SK-N-SH (cell line): ENCODE measurements around the gene FBXO7. TPM values are rescaled to one million over a fixed set of nuclear protein-coding genes. Genes with fewer than 3 reads are reported as not detected.

Experiments used
- CTCF ChIA-PET: fragments of 300-600, 350-600 bp; formaldehyde crosslinking; extraction: SDS; loops from one replicate; lab custom pipeline; 2021; lab: Yijun Ruan, JAX
- POLR2A ChIA-PET: fragments of 350-600 bp; sonication (Branson Sonifier 250); formaldehyde crosslinking; extraction: SDS; loops from one replicate; lab custom pipeline; 2020; ENCODE audit warnings: antibody characterized with exemption, inconsistent platforms; lab: Yijun Ruan, JAX
- DNase-seq: peaks from one replicate; pipeline ENCODE4 v3.0.0; 2012
- H2AFZ ChIP-seq: fragments of 200-600 bp; sonication (generic); 2 replicates; pipeline ENCODE4 v1.8.1; 2016; ENCODE audit warnings: antibody characterized with exemption, mild to moderate bottlenecking, low read depth
- H3F3A ChIP-seq: fragments of 200-600 bp; sonication (generic); replicated peaks from 2 replicates; pipeline ENCODE3; 2016; ENCODE audit warnings: antibody characterized with exemption, mild to moderate bottlenecking; ENCODE audit not compliant: insufficient read depth
- H3K27ac ChIP-seq, 2 experiments: fragments of 200-500 bp in 1 of 2; fragments of 200-600 bp in 1 of 2; sonication (Bioruptor generic) in 1 of 2; sonication (generic), shearing (Covaris generic) in 1 of 2; 2 replicates each; pipeline versions ENCODE4 v1.5.1 to v1.6.1; 2014 to 2016; ENCODE audit warnings: low read depth in 2 of 2, inconsistent platforms in 1 of 2, low read length in 1 of 2, mild to moderate bottlenecking in 1 of 2, mixed read lengths in 1 of 2
- H3K27me3 ChIP-seq: fragments of 200-600 bp; sonication (generic), shearing (Covaris generic); 2 replicates; pipeline ENCODE4 v1.6.1; 2016; ENCODE audit warnings: mixed run types; ENCODE audit not compliant: insufficient read depth
- H3K36me3 ChIP-seq, 2 experiments: fragments of 200-500 bp in 1 of 2; fragments of 200-600 bp in 1 of 2; sonication (Bioruptor generic) in 1 of 2; sonication (generic) in 1 of 2; replicated peaks in 1 of 2; 2 replicates each; pipeline versions ENCODE3 to v1.5.1; 2014 to 2016; ENCODE audit warnings: low read length in 1 of 2, mild to moderate bottlenecking in 1 of 2; ENCODE audit not compliant: insufficient read depth in 2 of 2, control insufficient read depth in 1 of 2
- H3K4me1 ChIP-seq, 2 experiments: fragments of 200-500 bp in 1 of 2; fragments of 200-600 bp in 1 of 2; sonication (Bioruptor generic) in 1 of 2; sonication (generic), shearing (Covaris generic) in 1 of 2; 2 replicates each; pipeline versions ENCODE4 v1.5.1 to v1.6.1; 2014 to 2016; ENCODE audit warnings: low read depth in 1 of 2, low read length in 1 of 2, mixed run types in 1 of 2; ENCODE audit not compliant: insufficient read depth in 2 of 2, control insufficient read depth in 1 of 2
- H3K4me2 ChIP-seq: fragments of 200-600 bp; sonication (generic), shearing (Covaris generic); 2 replicates; pipeline ENCODE4 v1.6.1; 2017; ENCODE audit warnings: mixed run types
- H3K4me3 ChIP-seq, 2 experiments: fragments of 200-500 bp in 1 of 2; fragments of 200-600 bp in 1 of 2; sonication (Bioruptor generic) in 1 of 2; sonication (generic), shearing (Covaris generic) in 1 of 2; 2 replicates each; pipeline versions ENCODE4 v1.5.1 to v1.8.1; 2014 to 2016; ENCODE audit warnings: low read depth in 2 of 2, inconsistent platforms in 1 of 2, low read length in 1 of 2, mild to moderate bottlenecking in 1 of 2, mixed read lengths in 1 of 2, moderate library complexity in 1 of 2
- H3K79me2 ChIP-seq: fragments of 200-600 bp; sonication (generic); 2 replicates; pipeline ENCODE4 v1.8.1; 2017; ENCODE audit warnings: mild to moderate bottlenecking; ENCODE audit not compliant: insufficient read depth
- H3K9ac ChIP-seq: fragments of 200-600 bp; sonication (generic); 2 replicates; pipeline ENCODE4 v1.6.1; 2017; ENCODE audit warnings: mixed run types
- H3K9me2 ChIP-seq: fragments of 200-600 bp; sonication (generic); 2 replicates; pipeline ENCODE4 v1.6.1; 2017; ENCODE audit warnings: mixed run types
- H3K9me3 ChIP-seq: fragments of 200-600 bp; sonication (generic); 2 replicates; pipeline ENCODE4 v1.6.1; 2017; ENCODE audit warnings: mixed run types, mild to moderate bottlenecking, moderate library complexity
- H4K20me1 ChIP-seq: fragments of 200-600 bp; sonication (generic); 2 replicates; pipeline ENCODE4 v1.6.1; 2017; ENCODE audit warnings: mild to moderate bottlenecking, mixed run types; ENCODE audit not compliant: insufficient read depth
- CHD2 ChIP-seq: fragments of 150-350 bp; IDR thresholded peaks from 2 replicates; pipeline ENCODE4 v1.6.1; 2018; ENCODE audit warnings: low read length; ENCODE audit not compliant: partially characterized antibody
- CTCF ChIP-seq: fragments of 200-600 bp; sonication (generic); IDR thresholded peaks from 2 replicates; pipeline ENCODE4 v1.6.1; 2017; ENCODE audit warnings: antibody characterized with exemption, mild to moderate bottlenecking, moderate library complexity
- EP300 ChIP-seq, 2 experiments: IDR thresholded peaks; 2 replicates each; pipeline versions ENCODE4 v1.4.0 to v1.6.1; 2012; ENCODE audit warnings: borderline replicate concordance in 1 of 2, low read depth in 1 of 2, low read length in 1 of 2
- FOSL2 ChIP-seq: IDR thresholded peaks from 2 replicates; pipeline ENCODE4 v1.4.0; 2012; ENCODE audit warnings: low read depth, mild to moderate bottlenecking, moderate library complexity, borderline replicate concordance
- FOXJ3 ChIP-seq: sonication (generic); formaldehyde crosslinking; IDR thresholded peaks from 2 replicates; pipeline ENCODE4 v1.5.1; 2020; ENCODE audit warnings: mild to moderate bottlenecking, missing genetic modification reagents
- FOXM1 ChIP-seq: IDR thresholded peaks from 2 replicates; pipeline ENCODE4 v1.4.0; 2012; ENCODE audit warnings: low read depth, mild to moderate bottlenecking
- GABPA ChIP-seq: IDR thresholded peaks from 2 replicates; pipeline ENCODE4 v1.4.0; 2012; ENCODE audit warnings: low read depth, mild to moderate bottlenecking
- JUND ChIP-seq: IDR thresholded peaks from 2 replicates; pipeline ENCODE4 v1.4.0; 2012
- MEF2A ChIP-seq: IDR thresholded peaks from 2 replicates; pipeline ENCODE4 v1.4.0; 2012; ENCODE audit warnings: low read depth, borderline replicate concordance
- NRF1 ChIP-seq: IDR thresholded peaks from 2 replicates; pipeline ENCODE4 v1.6.1; 2012; ENCODE audit warnings: low read depth, mild to moderate bottlenecking, low read length
- POLR2AphosphoS5 ChIP-seq: IDR thresholded peaks from 2 replicates; pipeline ENCODE4 v1.6.1; 2012; ENCODE audit warnings: low read depth, low read length
- RAD21 ChIP-seq: IDR thresholded peaks from 2 replicates; pipeline ENCODE4 v1.6.1; 2012; ENCODE audit warnings: mild to moderate bottlenecking, low read length
- RCOR1 ChIP-seq: fragments of 150-350 bp; IDR thresholded peaks from 2 replicates; pipeline ENCODE4 v1.6.1; 2017; ENCODE audit warnings: antibody characterized with exemption, low read length
- REST ChIP-seq: IDR thresholded peaks from 2 replicates; pipeline ENCODE4 v1.6.1; 2012; ENCODE audit warnings: mild to moderate bottlenecking, low read depth, low read length, moderate library complexity
- RFX5 ChIP-seq: IDR thresholded peaks from 2 replicates; pipeline ENCODE4 v1.6.1; 2012; ENCODE audit warnings: mild to moderate bottlenecking, improper control_type of control experiment, low read length
- SIN3A ChIP-seq: IDR thresholded peaks from 2 replicates; pipeline ENCODE4 v1.6.1; 2012; ENCODE audit warnings: low read depth, mild to moderate bottlenecking, low read length, moderate library complexity, borderline replicate concordance
- TCF12 ChIP-seq: IDR thresholded peaks from 2 replicates; pipeline ENCODE4 v1.4.0; 2012
- YY1 ChIP-seq: IDR thresholded peaks from 2 replicates; pipeline ENCODE4 v1.4.0; 2012; ENCODE audit warnings: low read depth, mild to moderate bottlenecking
- WGBS: methylation state at CpG from one replicate; pipeline ENCODE4 v1.1.6; 2017; ENCODE audit warnings: low lambda C conversion rate; 5-methylcytosine and 5-hydroxymethylcytosine counted together
- polyA plus RNA-seq, 3 experiments: library from polyadenylated mRNA; depleted of rRNA; stranded (reverse); fragments of >200 nt; gene quantifications; 2 replicates each; pipeline ENCODE4 v1.2.3, GENCODE V29; 2012

FBXO7 gene
- polyA plus RNA-seq, 1 of the 3 experiments (the other 2 are of a cell fraction): 77.3 TPM

GRCh38 chr22:32515084-32515483 is 40.5 kb downstream of the FBXO7 start:
- no peak for TF ChIP-seq GABPA
- TF ChIP-seq FOXM1: no peak
- TF ChIP-seq NRF1: no peak
- no peak for TF ChIP-seq CTCF
- no peak for TF ChIP-seq CHD2
- TF ChIP-seq FOXJ3: no peak
- TF ChIP-seq REST: no peak
- TF ChIP-seq MEF2A: no peak
- no peak for TF ChIP-seq RAD21
- no peak for TF ChIP-seq SIN3A
- no peak for TF ChIP-seq TCF12
- no peaks in the 10 kb centered on the region for H3K36me3 ChIP-seq
- POLR2A ChIA-PET: no interaction called here
- H3K4me2 ChIP-seq: no peak overlapping the region
- no peaks in the 10 kb centered on the region for H4K20me1 ChIP-seq
- no peak overlapping the region for H3K27ac ChIP-seq
- no peak overlapping the region for H2AFZ ChIP-seq
- no peak for DNase-seq
- CTCF ChIA-PET: interaction anchor here (1.2 kb wide), 1 partner anchor 14 kb away, joined by 4 read pairs; no protein-coding TSS in a partner anchor
- no peaks in the 10 kb centered on the region for H3F3A ChIP-seq
- no peaks in the 10 kb centered on the region for H3K27me3 ChIP-seq
- H3K4me3 ChIP-seq: no peak overlapping the region
- no peaks in the 10 kb centered on the region; a peak in 1 of 4 replicates for H3K4me1 ChIP-seq
- H3K79me2 ChIP-seq: no peaks in the 10 kb centered on the region
- 76% methylated on average over 2 of the region's 2 CpGs for WGBS
- no peaks in the 10 kb centered on the region for H3K9me3 ChIP-seq
- H3K9ac ChIP-seq: no peak overlapping the region
- no peaks in the 10 kb centered on the region for H3K9me2 ChIP-seq

- H3K9me3 ChIP-seq: no peaks in the 10 kb centered on the region
- ChIA-PET CTCF (interaction anchor here (1.4 to 4.9 kb wide), 2 partner anchors 11 to 44 kb away, joined by 4 to 41 read pairs; no protein-coding TSS in a partner anchor), POLR2A (no interaction called here)
- H3K27ac ChIP-seq: no peak overlapping the region
- H2AFZ ChIP-seq: no peak overlapping the region
- DNase-seq: no peak
- 97% methylated on average over 3 of the region's 3 CpGs for WGBS
- H3K27me3 ChIP-seq: no peaks in the 10 kb centered on the region
- no peaks in the 10 kb centered on the region for H3K9me2 ChIP-seq
- peaks cover 0 to 2% of the 10 kb centered on the region in 2 experiments; a peak in 1 of 4 replicates for H3K4me1 ChIP-seq
- no peak overlapping the region for H3K4me3 ChIP-seq
- no peaks in the 10 kb centered on the region for H3F3A ChIP-seq
- no peaks in the 10 kb centered on the region for H3K79me2 ChIP-seq
- H3K9ac ChIP-seq: no peak overlapping the region
- TF ChIP-seq FOSL2: no peak
- TF ChIP-seq FOXJ3: no peak
- TF ChIP-seq RCOR1: no peak
- no peak for TF ChIP-seq JUND
- no peak for TF ChIP-seq RFX5
- TF ChIP-seq EP300 (IDR thresholded peaks at IDR 0.05; ENCODE audit: borderline replicate concordance in 1 of 2, low read depth in 1 of 2, low read length in 1 of 2): no peak
- no peak for TF ChIP-seq POLR2AphosphoS5
- TF ChIP-seq YY1: no peak
- TF ChIP-seq FOXM1: no peak
- H3K4me2 ChIP-seq: no peak overlapping the region
- H3K36me3 ChIP-seq: no peaks in the 10 kb centered on the region
- H4K20me1 ChIP-seq: no peaks in the 10 kb centered on the region
Measured at GRCh38 chr22:32517488-32517887, 42.9 kb downstream of the FBXO7 start.
